ENCODE data around the gene HSPA9.

Gene HSPA9

GRCh38 chr5:138582959-138583358 is 7.8 kb upstream of the HSPA9 start:
- DNase-seq (no peak), ATAC-seq (replicated peaks) (no peak)
- Mint-ChIP-seq H3K9me3 (no peaks in the 10 kb centered on the region), H3K4me1 (ENCODE audit: low read depth in 2 of 2) (peaks cover 0 to 3% of the 10 kb centered on the region in 2 donors), H3K27me3 (peaks cover 13 to 20% of the 10 kb centered on the region in 2 donors), H3K4me3 (no peak overlapping the region), H3K27ac (no peak overlapping the region), H3K36me3 (ENCODE audit: insufficient read depth) (no peaks in the 10 kb centered on the region)

GRCh38 chr5:138580777-138581176 is 5.6 kb upstream of the HSPA9 start:
- Mint-ChIP-seq H3K4me3 (no peak overlapping the region), H3K9me3 (peaks cover 0 to 2% of the 10 kb centered on the region in 2 donors), H3K4me1 (ENCODE audit: low read depth in 2 of 2) (peaks cover 3 to 7% of the 10 kb centered on the region in 2 donors), H3K27ac (no peak overlapping the region), H3K36me3 (ENCODE audit: insufficient read depth) (peaks cover 3% of the 10 kb centered on the region), H3K27me3 (peaks cover 0 to under 1% of the 10 kb centered on the region in 2 donors)
- ATAC-seq (replicated peaks) = no peak
- no peak for DNase-seq

- H3K27ac Mint-ChIP-seq = no peak overlapping the region
- peaks cover 0 to 3% of the 10 kb centered on the region in 2 donors for H3K9me3 Mint-ChIP-seq
- H3K27me3 Mint-ChIP-seq = no peaks in the 10 kb centered on the region
- H3K4me3 Mint-ChIP-seq = no peak overlapping the region
- ATAC-seq (replicated peaks) = no peak
- DNase-seq = no peak
- peaks cover 11 to 12% of the 10 kb centered on the region in 2 donors for H3K4me1 Mint-ChIP-seq (ENCODE audit: low read depth in 2 of 2)
- H3K36me3 Mint-ChIP-seq (ENCODE audit: insufficient read depth) = peaks cover 11% of the 10 kb centered on the region
These were observed 4.8 kb upstream of the HSPA9 start for GRCh38 chr5:138580001-138580400.

DNA sequence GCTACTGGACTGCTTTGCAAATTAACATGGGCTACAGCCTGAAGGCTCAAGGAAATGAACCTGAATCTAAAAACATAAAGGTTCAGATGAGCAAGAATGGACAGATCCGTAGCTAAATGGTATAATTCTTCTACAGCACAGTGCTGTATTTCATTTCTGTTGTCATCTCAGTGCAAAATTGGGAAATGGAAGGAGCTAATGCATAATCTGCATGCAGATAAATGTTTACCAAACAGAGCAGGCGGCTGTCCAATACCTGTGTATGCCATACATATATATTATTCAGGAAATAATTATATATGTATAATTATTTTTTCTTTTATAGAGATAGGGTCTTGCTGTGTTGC is 4.3 kb upstream of the HSPA9 start:
- no peak for DNase-seq
- H3K4me1 Mint-ChIP-seq (ENCODE audit: low read depth in 2 of 2) = peaks cover 16% of the 10 kb centered on the region in 2 donors
- no peak overlapping the region for H3K4me3 Mint-ChIP-seq
- H3K9me3 Mint-ChIP-seq = peaks cover 0 to 3% of the 10 kb centered on the region in 2 donors
- H3K27ac Mint-ChIP-seq = no peak overlapping the region
- H3K27me3 Mint-ChIP-seq = no peaks in the 10 kb centered on the region
- no peak for ATAC-seq (replicated peaks)
- peaks cover 16% of the 10 kb centered on the region for H3K36me3 Mint-ChIP-seq (ENCODE audit: insufficient read depth)

DNA sequence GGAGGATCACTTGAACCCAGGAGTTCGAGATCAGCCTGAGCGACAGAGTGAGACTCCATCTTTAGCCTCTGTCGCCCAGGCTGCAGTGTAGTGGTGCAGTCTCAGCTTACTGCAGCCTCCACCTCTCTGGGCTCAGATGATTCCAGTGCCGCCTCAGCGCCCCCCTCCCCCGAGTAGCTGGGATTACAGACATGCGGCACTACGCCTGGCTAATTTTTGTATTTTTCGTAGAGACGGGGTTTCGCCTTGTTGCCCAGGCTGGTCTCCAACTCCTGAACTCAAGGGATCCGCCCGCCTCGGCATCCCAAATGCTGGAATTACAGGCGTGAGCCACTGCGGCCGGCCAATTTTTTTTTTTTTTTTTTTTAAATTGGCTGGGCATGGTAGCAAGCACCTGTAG is 2.3 kb upstream of the HSPA9 start:
- H3K4me1 Mint-ChIP-seq (ENCODE audit: low read depth in 2 of 2) = peaks cover 17 to 26% of the 10 kb centered on the region in 2 donors
- H3K9me3 Mint-ChIP-seq = peaks cover 0 to 3% of the 10 kb centered on the region in 2 donors
- H3K36me3 Mint-ChIP-seq (ENCODE audit: insufficient read depth) = peaks cover 34% of the 10 kb centered on the region
- ATAC-seq (replicated peaks) (no peak), DNase-seq (no peak)
- no peaks in the 10 kb centered on the region for H3K27me3 Mint-ChIP-seq
- peak overlapping the region in 1 of 2 donors; percentile 100 for H3K27ac Mint-ChIP-seq
- peak overlapping the region in 1 of 2 donors; percentile 91 for H3K4me3 Mint-ChIP-seq

GRCh38 chr5:138574744-138575193 is 432 bp downstream of the HSPA9 start:
- H3K4me3 Mint-ChIP-seq = peak overlapping the region; percentile 91 to 99
- peaks cover 0 to 3% of the 10 kb centered on the region in 2 donors for H3K9me3 Mint-ChIP-seq
- ATAC-seq (replicated peaks) (no peak), DNase-seq (no peak)
- H3K27ac Mint-ChIP-seq = peak overlapping the region; percentile 100
- no peaks in the 10 kb centered on the region for H3K27me3 Mint-ChIP-seq
- peaks cover 61% of the 10 kb centered on the region for H3K36me3 Mint-ChIP-seq (ENCODE audit: insufficient read depth)
- H3K4me1 Mint-ChIP-seq (ENCODE audit: low read depth in 2 of 2) = peaks cover 17 to 26% of the 10 kb centered on the region in 2 donors

DNA sequence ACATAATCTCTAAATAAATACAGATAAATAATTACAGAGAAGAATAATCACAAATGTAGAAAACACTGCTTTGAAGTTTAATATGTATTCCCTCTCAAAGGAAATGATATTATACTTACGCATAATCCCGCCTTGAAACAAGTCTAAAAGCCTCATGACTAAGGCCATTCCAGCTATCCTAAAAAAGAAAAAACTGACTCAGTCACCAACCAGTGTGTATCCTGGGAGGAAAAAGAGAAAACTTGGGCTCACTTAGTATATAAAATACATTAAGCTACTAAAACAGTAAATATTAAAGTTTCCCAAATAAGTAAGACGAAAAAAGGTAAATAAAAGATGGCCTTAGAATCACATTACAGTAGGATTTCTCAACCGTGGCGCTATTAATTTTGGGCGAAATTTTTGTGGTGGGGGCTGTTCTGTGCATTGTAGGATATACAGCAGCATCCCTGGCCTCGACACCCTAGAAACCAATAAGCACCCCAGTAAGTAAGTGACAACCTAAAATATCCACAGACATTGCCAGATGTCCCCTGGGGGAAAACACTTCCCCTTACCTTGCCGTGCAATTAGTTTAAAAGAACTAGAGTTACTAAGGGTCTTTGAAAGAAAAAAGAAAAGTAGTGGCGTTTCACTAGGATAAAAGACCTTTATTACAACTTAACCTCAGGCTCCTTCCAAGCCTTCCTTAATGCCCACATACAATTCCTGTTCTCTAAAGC is 1.1 kb downstream of the HSPA9 start:
- no peak for DNase-seq
- H3K27me3 Mint-ChIP-seq = no peaks in the 10 kb centered on the region
- peaks cover 0 to 3% of the 10 kb centered on the region in 2 donors for H3K9me3 Mint-ChIP-seq
- H3K27ac Mint-ChIP-seq = peak overlapping the region; percentile 100
- no peak for ATAC-seq (replicated peaks)
- H3K4me3 Mint-ChIP-seq = peak overlapping the region; percentile 91 to 99
- H3K4me1 Mint-ChIP-seq (ENCODE audit: low read depth in 2 of 2) = peaks cover 15 to 29% of the 10 kb centered on the region in 2 donors
- peaks cover 67% of the 10 kb centered on the region for H3K36me3 Mint-ChIP-seq (ENCODE audit: insufficient read depth)

GRCh38 chr5:138573223-138573622 is 2.0 kb downstream of the HSPA9 start:
- H3K4me1 Mint-ChIP-seq (ENCODE audit: low read depth in 2 of 2) = peaks cover 22 to 38% of the 10 kb centered on the region in 2 donors

DNA sequence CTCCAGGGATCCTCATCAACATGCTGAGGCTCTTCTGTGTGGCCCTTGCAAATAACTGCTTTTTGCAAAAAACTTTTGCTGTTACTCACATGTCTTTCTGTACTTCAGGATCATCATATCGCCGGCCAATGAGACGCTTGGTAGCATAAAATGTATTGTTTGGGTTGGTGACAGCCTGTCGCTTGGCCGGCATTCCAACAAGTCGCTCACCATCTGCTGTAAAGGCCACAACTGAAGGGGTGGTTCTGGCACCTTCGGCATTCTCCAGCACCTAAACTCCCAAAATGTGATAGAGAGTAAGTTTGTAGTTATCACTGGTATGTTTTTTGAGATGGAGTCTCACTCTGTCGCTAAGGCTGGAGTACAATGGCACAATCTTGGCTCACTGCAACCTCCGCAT is 4.3 kb downstream of the HSPA9 start:
- Mint-ChIP-seq H3K27me3 (no peaks in the 10 kb centered on the region), H3K36me3 (ENCODE audit: insufficient read depth) (peaks cover 98% of the 10 kb centered on the region), H3K9me3 (peaks cover 0 to 2% of the 10 kb centered on the region in 2 donors), H3K4me1 (ENCODE audit: low read depth in 2 of 2) (peaks cover 36 to 53% of the 10 kb centered on the region in 2 donors), H3K27ac (no peak overlapping the region), H3K4me3 (no peak overlapping the region)
- ATAC-seq (replicated peaks) (no peak), DNase-seq (no peak)

More at GRCh38 chr5:138573223-138573622, 2.0 kb downstream of the HSPA9 start:
- DNase-seq (no peak), ATAC-seq (replicated peaks) (no peak)
- Mint-ChIP-seq H3K27me3 (no peaks in the 10 kb centered on the region), H3K4me3 (peak overlapping the region; percentile 91 to 99), H3K27ac (peak overlapping the region; percentile 100), H3K36me3 (ENCODE audit: insufficient read depth) (peaks cover 76% of the 10 kb centered on the region), H3K9me3 (peaks cover 0 to 3% of the 10 kb centered on the region in 2 donors)

DNA sequence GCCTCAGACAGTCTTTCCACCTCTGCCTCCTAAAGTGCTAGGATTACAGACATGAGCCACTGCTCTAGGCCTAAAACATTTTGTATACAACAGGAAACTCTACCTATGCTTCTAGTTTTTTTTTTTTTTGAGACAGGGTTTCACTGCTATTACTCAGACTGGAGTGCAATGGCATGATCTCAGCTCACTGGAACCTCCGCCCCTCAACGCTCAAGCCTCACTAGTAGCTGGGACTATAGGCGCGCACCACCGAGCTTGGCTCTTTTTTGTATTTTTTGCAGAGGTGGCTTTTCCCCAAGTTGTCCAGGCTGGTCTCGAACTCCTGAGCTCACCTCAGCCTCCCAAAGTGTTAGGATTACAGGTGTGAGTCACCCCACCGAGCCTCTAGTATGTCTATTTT is 5.4 kb downstream of the HSPA9 start:
- no peak for ATAC-seq (replicated peaks)
- peaks cover 37 to 53% of the 10 kb centered on the region in 2 donors for H3K4me1 Mint-ChIP-seq (ENCODE audit: low read depth in 2 of 2)
- no peaks in the 10 kb centered on the region for H3K9me3 Mint-ChIP-seq
- no peak overlapping the region for H3K27ac Mint-ChIP-seq
- no peak overlapping the region for H3K4me3 Mint-ChIP-seq
- peaks cover 98% of the 10 kb centered on the region for H3K36me3 Mint-ChIP-seq (ENCODE audit: insufficient read depth)
- DNase-seq = no peak
- H3K27me3 Mint-ChIP-seq = no peaks in the 10 kb centered on the region

DNA sequence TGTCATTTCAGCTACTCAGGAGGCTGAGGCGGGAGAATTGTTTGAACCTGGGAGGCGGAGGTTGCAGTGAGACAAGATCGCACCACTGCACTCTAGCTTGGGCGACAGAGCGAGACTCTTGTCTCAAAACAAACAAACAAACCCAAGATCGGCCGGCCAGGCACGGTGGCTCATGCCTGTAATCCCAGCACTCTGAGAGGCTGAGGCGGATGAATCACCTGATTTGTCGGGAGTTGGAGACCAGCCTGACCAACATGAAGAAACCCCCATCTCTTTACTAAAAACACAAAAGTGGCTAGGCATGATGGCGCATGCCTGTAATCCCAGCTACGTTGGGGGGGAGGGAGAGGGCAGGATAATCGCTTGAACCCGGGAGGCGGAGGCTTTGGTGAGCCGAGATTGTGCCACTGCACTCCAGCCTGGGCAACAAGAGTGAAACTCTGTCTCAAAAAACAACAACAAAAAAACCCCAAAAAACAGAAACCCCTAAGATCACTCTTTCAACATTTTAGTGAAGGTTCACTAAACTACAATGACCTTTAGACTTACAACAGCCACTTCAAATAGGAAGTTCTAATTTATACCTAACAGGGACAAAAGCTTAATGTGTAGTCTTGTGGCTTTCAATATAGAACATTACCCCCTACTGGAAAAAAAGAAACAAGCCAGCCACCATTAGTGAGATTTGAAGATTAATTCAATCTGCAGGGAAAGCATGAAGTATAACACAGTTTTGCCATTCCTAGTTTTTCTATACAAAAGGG is 7.0 kb downstream of the HSPA9 start:
- DNase-seq = no peak
- no peak for ATAC-seq (replicated peaks)
- H3K9me3 Mint-ChIP-seq = no peaks in the 10 kb centered on the region
- no peaks in the 10 kb centered on the region for H3K27me3 Mint-ChIP-seq
- H3K36me3 Mint-ChIP-seq (ENCODE audit: insufficient read depth) = peaks cover 98% of the 10 kb centered on the region
- H3K27ac Mint-ChIP-seq = peak overlapping the region; percentile 44 to 92
- peak overlapping the region in 1 of 2 donors; percentile 82 for H3K4me3 Mint-ChIP-seq
- peaks cover 44 to 51% of the 10 kb centered on the region in 2 donors for H3K4me1 Mint-ChIP-seq (ENCODE audit: low read depth in 2 of 2)

GRCh38 chr5:138566792-138567191 is 8.4 kb downstream of the HSPA9 start:
- H3K36me3 Mint-ChIP-seq (ENCODE audit: insufficient read depth) = peaks cover 92% of the 10 kb centered on the region
- peak overlapping the region; percentile 90 to 92 for H3K27ac Mint-ChIP-seq
- peaks cover 45 to 52% of the 10 kb centered on the region in 2 donors for H3K4me1 Mint-ChIP-seq (ENCODE audit: low read depth in 2 of 2)
- no peaks in the 10 kb centered on the region for H3K9me3 Mint-ChIP-seq
- H3K27me3 Mint-ChIP-seq = no peaks in the 10 kb centered on the region
- ATAC-seq (replicated peaks) (no peak), DNase-seq (no peak)
- H3K4me3 Mint-ChIP-seq = peak overlapping the region; percentile 62 to 82

GRCh38 chr5:138565100-138565821 is 9.9 kb downstream of the HSPA9 start:
- H3K36me3 Mint-ChIP-seq (ENCODE audit: insufficient read depth) = peaks cover 92% of the 10 kb centered on the region
- peak overlapping the region; percentile 62 to 82 for H3K4me3 Mint-ChIP-seq
- DNase-seq (peak; percentile 58 to 61 (median 59)), ATAC-seq (replicated peaks) (peak; percentile 94)
- peaks cover 45 to 56% of the 10 kb centered on the region in 2 donors for H3K4me1 Mint-ChIP-seq (ENCODE audit: low read depth in 2 of 2)
- peak overlapping the region; percentile 90 to 92 for H3K27ac Mint-ChIP-seq
- no peaks in the 10 kb centered on the region for H3K27me3 Mint-ChIP-seq
- H3K9me3 Mint-ChIP-seq = no peaks in the 10 kb centered on the region
